Progenitor cell of endocrine pancreas (in vitro differentiated cells): ENCODE measurements around the gene MKKS. TPM values are rescaled to one million over a fixed set of nuclear protein-coding genes. Genes with fewer than 3 reads are reported as not detected.

Source experiments
- DNase-seq: peaks from one replicate; pipeline ENCODE4 v3.0.0; 2021; ENCODE audit warnings: low spot score; ENCODE audit not compliant: unreplicated experiment
- H3K27ac Mint-ChIP-seq: 2 replicates; pipeline ENCODE4 v1.8.0; 2021; ENCODE audit warnings: mild to moderate bottlenecking, moderate library complexity, mixed read lengths
- H3K27me3 Mint-ChIP-seq: 2 replicates; pipeline ENCODE4 v1.8.0; 2021; ENCODE audit warnings: mixed read lengths
- H3K36me3 Mint-ChIP-seq: 2 replicates; pipeline ENCODE4 v1.8.0; 2022; ENCODE audit warnings: mixed read lengths; ENCODE audit not compliant: insufficient read depth
- H3K4me1 Mint-ChIP-seq: 2 replicates; pipeline ENCODE4 v1.8.0; 2021; ENCODE audit warnings: low read depth, mixed read lengths
- H3K4me3 Mint-ChIP-seq: 2 replicates; pipeline ENCODE4 v1.8.0; 2021; ENCODE audit warnings: low read depth, mild to moderate bottlenecking, moderate library complexity, mixed read lengths
- H3K9me3 Mint-ChIP-seq: 2 replicates; pipeline ENCODE4 v1.8.0; 2021; ENCODE audit warnings: low read depth, mixed read lengths
- total RNA-seq: library from RNA; stranded (reverse); gene quantifications from 2 replicates; pipeline ENCODE4 v1.2.1, GENCODE V29; 2021
- TF ChIP-seq, protein P1 (sequence below): fragments of 200-600 bp; sonication (generic); IDR thresholded peaks from one replicate; pipeline ENCODE4 v1.5.0; 2021; ENCODE audit warnings: antibody characterized with exemption, mild to moderate bottlenecking; ENCODE audit not compliant: unreplicated experiment

The MKKS gene
- total RNA-seq, 1 donor from 2014 or later = 17.8 TPM

DNA sequence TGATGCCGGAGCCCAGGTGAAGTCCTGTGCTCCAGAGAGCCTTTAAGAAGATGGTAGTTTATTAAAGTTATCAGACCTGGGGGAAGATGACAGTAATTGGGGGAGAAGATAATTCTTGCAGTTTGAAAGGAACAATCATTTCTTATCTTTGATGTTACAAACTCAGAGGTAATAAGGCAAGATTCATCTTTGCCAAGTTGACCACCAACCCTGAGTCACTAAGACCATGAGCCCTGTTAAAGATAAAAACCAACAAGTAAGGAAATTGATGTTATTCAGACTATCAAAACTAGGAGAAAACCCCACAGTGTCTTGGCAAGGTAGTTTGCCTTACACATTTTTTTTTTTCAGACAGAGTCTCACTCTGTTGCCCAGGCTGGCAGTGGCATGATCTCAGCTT, 73.1 kb downstream of the MKKS start:
- Mint-ChIP-seq H3K36me3 (peaks cover 2% of the 10 kb centered on the region), H3K27me3 (no peaks in the 10 kb centered on the region), H3K4me1 (peaks cover 31% of the 10 kb centered on the region), H3K27ac (no peak overlapping the region), H3K4me3 (no peak overlapping the region), H3K9me3 (peaks cover 7% of the 10 kb centered on the region)
- DNase-seq = no peak
- TF ChIP-seq, protein P1, sequence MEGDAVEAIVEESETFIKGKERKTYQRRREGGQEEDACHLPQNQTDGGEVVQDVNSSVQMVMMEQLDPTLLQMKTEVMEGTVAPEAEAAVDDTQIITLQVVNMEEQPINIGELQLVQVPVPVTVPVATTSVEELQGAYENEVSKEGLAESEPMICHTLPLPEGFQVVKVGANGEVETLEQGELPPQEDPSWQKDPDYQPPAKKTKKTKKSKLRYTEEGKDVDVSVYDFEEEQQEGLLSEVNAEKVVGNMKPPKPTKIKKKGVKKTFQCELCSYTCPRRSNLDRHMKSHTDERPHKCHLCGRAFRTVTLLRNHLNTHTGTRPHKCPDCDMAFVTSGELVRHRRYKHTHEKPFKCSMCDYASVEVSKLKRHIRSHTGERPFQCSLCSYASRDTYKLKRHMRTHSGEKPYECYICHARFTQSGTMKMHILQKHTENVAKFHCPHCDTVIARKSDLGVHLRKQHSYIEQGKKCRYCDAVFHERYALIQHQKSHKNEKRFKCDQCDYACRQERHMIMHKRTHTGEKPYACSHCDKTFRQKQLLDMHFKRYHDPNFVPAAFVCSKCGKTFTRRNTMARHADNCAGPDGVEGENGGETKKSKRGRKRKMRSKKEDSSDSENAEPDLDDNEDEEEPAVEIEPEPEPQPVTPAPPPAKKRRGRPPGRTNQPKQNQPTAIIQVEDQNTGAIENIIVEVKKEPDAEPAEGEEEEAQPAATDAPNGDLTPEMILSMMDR = no peak

DNA sequence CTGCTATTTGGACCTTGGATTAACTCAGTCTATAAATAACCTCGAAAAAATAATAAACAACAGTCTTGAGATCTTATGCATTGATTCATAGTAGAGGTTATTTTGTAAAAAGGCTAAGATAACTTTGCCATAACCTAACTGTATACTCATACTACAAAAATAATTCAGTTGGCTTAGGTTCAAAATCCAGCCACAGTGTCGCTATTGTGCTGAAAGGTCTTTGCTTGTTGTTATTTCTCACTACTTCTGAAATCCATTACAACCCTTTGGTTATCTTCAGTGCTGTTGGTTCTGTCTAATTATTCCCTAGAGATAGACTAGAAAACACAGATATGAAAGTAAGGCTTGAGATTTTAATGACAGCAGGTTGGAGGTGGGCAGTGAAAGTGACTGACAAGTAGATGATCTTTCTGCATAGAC, 74.4 kb downstream of the MKKS start:
- H3K27ac Mint-ChIP-seq = no peak overlapping the region
- peaks cover 22% of the 10 kb centered on the region for H3K4me1 Mint-ChIP-seq

DNA sequence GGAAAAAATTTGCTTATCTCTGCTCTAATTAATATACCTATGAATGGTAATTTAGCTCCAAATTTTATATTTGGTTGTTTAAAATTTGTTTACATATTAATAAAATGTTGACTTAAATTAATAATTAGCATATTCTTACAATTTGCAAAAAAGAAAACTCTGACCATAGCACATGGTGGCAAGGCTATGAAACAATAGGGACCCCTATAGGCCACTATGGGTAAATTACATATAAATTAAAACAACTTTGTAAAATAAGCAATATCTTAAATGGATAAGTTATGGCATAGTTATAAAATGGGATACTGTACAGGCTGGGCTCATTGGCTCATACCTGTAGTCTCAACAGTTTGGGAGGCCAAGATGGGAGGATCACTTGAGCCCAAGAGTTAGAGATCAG, 76.0 kb downstream of the MKKS start:
- H3K36me3 Mint-ChIP-seq = peaks cover 2% of the 10 kb centered on the region
- peaks cover 4% of the 10 kb centered on the region for H3K9me3 Mint-ChIP-seq
- H3K4me1 Mint-ChIP-seq = peaks cover 28% of the 10 kb centered on the region
- TF ChIP-seq, protein P1 = peak; percentile 34
- DNase-seq = no peak
- H3K27ac Mint-ChIP-seq = no peak overlapping the region
- no peak overlapping the region for H3K4me3 Mint-ChIP-seq
- no peaks in the 10 kb centered on the region for H3K27me3 Mint-ChIP-seq

More for the DNA sequence above, 74.4 kb downstream of the MKKS start:
- no peak for DNase-seq
- H3K9me3 Mint-ChIP-seq = peaks cover 7% of the 10 kb centered on the region
- no peak overlapping the region for H3K4me3 Mint-ChIP-seq
- peaks cover 2% of the 10 kb centered on the region for H3K36me3 Mint-ChIP-seq
- TF ChIP-seq, protein P1 = no peak
- no peaks in the 10 kb centered on the region for H3K27me3 Mint-ChIP-seq

DNA sequence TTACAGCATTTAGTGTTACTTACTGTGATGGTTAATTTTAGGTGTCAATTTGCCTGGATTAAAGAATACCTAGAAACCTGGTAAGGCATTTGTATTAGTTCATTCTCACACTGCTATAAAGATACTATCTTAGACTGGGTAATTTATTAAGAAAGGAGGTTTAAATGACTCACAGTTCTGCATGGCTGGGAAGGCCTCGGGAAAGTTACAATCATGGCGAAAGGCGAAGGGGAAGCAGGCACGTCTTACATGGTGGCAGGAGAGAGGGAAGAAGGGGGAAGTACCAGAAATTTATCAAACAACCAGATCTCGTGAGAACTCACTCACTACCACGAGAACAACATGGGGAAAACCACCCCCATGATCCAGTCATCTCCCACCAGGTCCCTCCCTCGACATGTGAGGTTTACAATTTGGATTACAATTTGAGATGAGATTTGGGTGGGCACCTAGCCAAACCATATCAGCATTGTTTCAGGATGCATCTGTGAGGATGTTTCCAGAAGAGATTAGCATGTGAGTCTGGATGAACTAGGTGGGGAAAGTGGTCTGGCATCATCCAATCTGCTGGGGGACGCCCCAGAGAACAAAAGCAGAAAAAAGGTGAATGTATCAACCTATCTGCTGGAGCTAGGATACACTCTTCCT, 76.8 kb downstream of the MKKS start:
- no peak overlapping the region for H3K27ac Mint-ChIP-seq

DNA sequence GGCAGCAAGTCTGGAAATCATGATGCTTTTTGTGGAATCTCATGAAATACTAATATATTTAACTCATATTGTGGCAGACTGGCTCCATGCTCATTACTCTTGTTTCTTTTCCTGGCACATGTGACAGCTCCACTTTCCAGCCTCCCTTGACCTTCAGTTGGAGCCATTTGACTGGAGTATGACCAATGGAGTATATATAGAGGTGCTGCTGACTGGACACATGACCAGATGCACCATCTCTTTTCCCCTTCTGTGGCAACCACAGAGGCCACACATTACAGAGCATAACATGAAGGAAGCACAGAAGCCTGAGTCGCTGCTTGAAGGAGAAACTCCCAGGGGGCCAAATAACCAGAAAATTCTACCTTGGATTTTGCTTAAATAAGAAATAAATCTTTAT, 77.4 kb downstream of the MKKS start:
- H3K9me3 Mint-ChIP-seq = peaks cover 4% of the 10 kb centered on the region
- peaks cover 2% of the 10 kb centered on the region for H3K36me3 Mint-ChIP-seq
- peaks cover 36% of the 10 kb centered on the region for H3K4me1 Mint-ChIP-seq
- no peaks in the 10 kb centered on the region for H3K27me3 Mint-ChIP-seq
- DNase-seq = no peak
- no peak overlapping the region for H3K4me3 Mint-ChIP-seq
- H3K27ac Mint-ChIP-seq = no peak overlapping the region
- TF ChIP-seq, protein P1 = no peak

More for the DNA sequence above, 76.8 kb downstream of the MKKS start:
- DNase-seq = no peak
- peaks cover 2% of the 10 kb centered on the region for H3K36me3 Mint-ChIP-seq
- peaks cover 35% of the 10 kb centered on the region for H3K4me1 Mint-ChIP-seq
- H3K9me3 Mint-ChIP-seq = peaks cover 4% of the 10 kb centered on the region
- TF ChIP-seq, protein P1 = no peak
- no peak overlapping the region for H3K4me3 Mint-ChIP-seq
- no peaks in the 10 kb centered on the region for H3K27me3 Mint-ChIP-seq
